G401.6 (cell line): ENCODE data around the gene RNF135.
"Not testable (repeated sequence)": the region's sequence is repeated elsewhere in the genome, so short reads cannot be mapped to it uniquely, and the experiment has no call there.

ENCODE experiments used
- FAIRE-seq: peaks from 2 replicates; lab custom pipeline; 2012; peaks lifted over from hg19 to GRCh38; lab: Jason Lieb, UNC

Gene RNF135

DNA sequence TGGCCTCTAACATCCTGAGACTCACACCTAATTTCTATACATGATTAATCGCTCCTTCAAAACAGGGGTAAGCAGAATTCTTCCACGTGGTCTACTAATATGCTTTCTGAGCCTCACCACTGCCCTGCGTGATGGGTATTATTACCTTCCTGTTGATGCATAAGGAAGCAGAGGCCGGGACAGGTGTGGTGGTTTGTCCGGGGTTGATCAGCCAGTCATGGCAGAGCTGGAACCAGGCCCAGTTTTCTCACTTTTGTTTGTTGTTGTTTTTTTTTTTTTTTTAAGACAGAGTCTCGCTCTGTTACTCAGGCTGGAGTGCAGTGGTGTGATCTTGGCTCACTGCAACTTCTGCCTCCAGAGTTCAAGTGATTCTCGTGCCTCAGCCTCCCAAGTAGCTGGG is 31.2 kb downstream of the RNF135 start:
- FAIRE-seq, result no peak

GRCh38 chr17:31003225-31003866 is 32.5 kb downstream of the RNF135 start:
- no peak for FAIRE-seq

DNA sequence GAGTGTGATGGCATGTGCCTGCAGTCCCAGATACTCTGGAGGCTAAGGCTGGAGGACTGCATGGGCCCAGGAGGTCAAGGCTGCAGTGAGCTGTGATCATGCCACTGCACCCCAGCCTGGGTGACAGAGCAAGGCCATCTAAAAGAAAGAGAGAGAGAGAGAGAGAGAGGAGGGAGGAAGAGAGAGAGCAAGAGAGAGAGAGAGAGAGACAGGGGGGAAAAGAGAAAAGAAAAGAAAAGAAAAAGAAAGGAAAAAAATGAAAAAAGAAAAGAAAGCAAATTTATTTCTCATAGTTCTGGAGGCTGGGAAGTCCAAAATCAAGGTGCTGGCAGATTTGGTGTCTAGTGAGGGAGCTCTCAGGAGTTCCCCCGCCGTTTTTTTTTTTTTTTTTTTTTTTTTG is 33.3 kb downstream of the RNF135 start:
- FAIRE-seq, result no peak

DNA sequence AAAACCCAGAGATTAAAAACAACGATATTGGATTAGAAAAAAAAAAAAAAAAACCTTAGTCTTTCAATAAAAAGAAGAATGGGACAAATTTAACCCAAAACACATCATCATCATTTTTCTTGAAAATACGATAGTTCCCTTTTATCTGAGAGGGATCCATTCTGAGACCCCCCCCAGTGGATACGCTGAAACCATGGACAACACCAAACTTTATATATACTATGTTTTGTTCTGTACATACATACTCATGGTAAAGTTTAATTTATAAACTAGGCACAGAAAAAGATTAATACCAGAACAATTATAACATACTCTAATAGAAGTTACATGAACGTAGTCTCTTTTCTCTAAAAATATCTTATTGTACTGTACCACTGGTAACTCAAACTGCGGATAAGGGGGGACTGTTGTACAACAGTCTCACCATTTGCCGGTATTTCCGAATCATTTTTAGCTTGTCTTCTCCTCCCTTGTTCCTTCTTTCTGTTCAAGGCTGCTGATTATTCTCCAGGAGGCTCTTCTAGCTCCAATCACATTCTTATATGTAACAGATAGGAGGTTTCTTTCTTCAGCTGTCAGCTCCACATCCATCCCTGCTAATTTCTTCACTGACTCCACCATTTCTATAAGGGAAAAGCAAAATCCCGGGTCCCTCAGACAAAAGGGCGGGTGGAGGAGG is 37.0 kb downstream of the RNF135 start:
- no peak for FAIRE-seq

GRCh38 chr17:31008374-31009041 is 37.7 kb downstream of the RNF135 start:
- FAIRE-seq, result no peak

- FAIRE-seq, result not testable (repeated sequence)
Measured at GRCh38 chr17:31009042-31009702, 38.3 kb downstream of the RNF135 start.

- not testable (repeated sequence) for FAIRE-seq
Measured at GRCh38 chr17:31010014-31010413, 39.2 kb downstream of the RNF135 start.

DNA sequence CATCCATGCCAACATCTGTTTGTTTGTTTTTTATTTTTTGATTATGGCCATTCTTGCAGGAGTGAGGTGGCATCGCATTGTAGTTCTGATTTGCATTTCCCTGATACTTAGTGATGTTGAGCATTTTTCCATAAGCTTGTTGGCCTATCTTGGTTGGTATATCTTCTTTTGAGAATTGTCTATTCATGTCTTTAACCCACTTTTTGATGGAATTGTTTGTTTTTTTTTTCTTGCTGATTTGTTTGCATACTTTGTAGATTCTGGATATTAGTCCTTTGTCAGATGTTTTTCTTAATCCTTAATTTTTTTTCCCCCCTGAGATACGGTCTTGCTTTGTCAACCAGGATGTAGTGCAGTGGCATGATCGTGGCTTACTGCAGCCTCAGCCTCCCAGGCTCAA is 43.0 kb downstream of the RNF135 start:
- no peak for FAIRE-seq

DNA sequence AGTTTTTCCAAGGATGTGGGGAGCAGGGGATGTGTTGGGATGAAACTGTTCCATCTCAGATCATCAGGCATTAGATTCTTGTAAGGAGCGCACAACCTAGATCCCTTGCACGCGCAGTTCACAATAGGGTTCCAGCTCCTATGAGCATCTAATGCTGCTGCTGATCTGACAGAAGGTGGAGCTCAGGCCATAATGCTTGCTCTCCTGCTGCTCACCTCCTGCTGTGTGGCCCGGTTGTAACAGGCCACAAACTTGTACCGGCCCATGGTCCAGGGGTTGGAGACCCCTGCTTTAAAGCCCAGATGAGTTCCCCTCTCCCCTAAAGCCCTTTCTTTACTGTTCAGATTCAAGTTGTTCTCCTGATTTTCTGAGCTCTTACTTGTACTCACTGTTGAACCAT is 44.8 kb downstream of the RNF135 start:
- no peak for FAIRE-seq

DNA sequence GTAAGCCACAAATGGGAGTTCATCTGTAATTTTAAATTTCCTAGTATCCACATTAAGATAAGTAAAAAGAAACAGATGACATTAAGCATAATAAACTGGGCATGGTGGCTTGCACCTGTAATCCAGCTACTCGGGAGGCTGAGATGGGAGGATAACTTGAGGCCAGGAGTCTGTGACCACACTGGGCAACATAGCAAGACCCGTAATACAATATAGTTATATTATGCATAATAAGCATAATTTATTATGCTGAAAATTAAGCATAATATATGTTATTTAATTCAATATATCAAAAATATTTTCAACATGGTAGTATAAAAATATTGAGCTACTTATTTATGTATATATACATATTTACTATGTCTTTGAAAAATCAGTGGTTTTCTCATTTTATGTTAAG is 48.2 kb downstream of the RNF135 start:
- FAIRE-seq, result peak; percentile 6

GRCh38 chr17:31023171-31023570 is 52.3 kb downstream of the RNF135 start:
- FAIRE-seq, result not testable (repeated sequence)

DNA sequence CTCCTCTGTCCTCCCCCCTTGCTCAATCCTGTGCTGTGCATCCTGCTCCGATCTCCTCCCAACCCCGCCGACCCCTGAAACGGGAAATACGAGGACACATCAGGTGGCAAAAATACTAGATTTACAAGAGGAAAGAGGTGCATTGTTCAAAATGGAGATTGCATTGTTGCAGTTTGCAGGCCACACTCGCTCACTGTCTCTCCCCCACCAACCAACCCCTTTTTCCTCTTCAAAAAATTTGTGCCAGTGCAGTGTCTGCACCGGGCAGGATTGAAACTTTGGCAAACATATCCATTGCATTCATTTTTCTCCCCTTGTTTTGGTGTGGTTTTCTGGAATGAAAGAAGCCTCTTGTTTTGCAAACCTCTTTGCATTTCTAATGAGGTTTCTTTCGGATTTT is 61.0 kb downstream of the RNF135 start:
- no peak for FAIRE-seq

- FAIRE-seq, result not testable (repeated sequence)
Measured at GRCh38 chr17:31035611-31036010, 64.8 kb downstream of the RNF135 start.

- FAIRE-seq, result not testable (repeated sequence)
Measured at GRCh38 chr17:31040837-31041236, 70.0 kb downstream of the RNF135 start.

DNA sequence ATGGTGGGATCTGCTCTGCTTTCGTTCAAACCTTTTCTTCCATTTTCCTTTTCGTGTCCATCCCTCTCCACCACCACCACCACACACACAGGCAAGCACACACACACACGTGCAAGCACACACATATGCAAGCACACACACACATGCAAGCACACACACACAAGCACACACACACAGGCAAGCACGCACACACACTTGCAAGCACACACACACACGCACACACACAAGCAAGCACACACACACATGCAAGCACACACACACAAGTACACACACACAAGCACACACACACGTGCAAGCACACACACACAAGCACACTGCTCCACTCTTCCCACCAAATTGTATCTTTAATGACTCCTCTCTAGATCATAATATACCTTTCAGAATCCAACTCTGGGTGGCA is 71.5 kb downstream of the RNF135 start:
- not testable (repeated sequence) for FAIRE-seq

DNA sequence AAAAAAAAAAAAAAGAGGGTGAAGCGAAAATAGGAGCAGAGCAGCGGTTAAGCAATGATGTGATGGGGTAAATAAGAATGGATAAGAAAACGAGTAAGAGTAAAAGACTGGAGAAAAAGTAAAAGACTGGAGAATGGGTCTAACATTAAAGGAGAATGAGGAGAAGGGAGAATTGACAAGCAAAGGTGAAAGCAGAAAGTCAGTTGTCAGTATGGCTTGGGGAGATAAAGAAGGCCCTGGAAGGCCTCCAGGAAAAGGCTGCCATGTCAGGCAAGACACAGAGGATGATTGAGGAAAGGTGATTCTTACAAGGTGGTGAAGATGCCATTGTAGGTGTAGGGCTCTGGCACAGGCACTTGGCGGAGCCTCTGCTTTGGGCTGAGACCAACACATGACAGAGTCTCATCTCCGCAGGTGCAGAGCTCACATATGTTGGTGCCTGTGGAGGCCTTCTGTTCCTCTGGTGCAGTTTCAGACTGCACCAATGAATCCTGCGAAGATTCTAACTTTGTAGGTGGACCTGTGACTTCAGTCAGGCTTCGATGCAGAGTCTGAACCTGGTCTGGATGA is 76.1 kb downstream of the RNF135 start:
- not testable (repeated sequence) for FAIRE-seq

- FAIRE-seq, result no peak
Measured at GRCh38 chr17:31048142-31048541, 77.3 kb downstream of the RNF135 start.

- FAIRE-seq, result no peak
Measured at GRCh38 chr17:31048780-31049179, 77.9 kb downstream of the RNF135 start.
